ENCODE data around the gene SPATA9.

SPATA9 gene

GRCh38 chr5:95654196-95654595, 28.6 kb downstream of the SPATA9 start:
- no peak for ATAC-seq
- TF ChIP-seq ARNTL (CRISPR knock-in tag; IDR thresholded peaks at IDR 0.05; ENCODE audit: borderline replicate concordance, low read depth) (no peak), ZC3H10 (CRISPR knock-in tag; IDR thresholded peaks at IDR 0.05) (no peak), OSR1 (CRISPR knock-in tag; IDR thresholded peaks at IDR 0.05) (no peak), RARB (CRISPR knock-in tag; IDR thresholded peaks at IDR 0.05) (no peak), ZFP30 (CRISPR knock-in tag; IDR thresholded peaks at IDR 0.05) (no peak), ESRRG (CRISPR knock-in tag; IDR thresholded peaks at IDR 0.05) (no peak), ZFP3 (CRISPR knock-in tag; IDR thresholded peaks at IDR 0.05) (no peak)

GRCh38 chr5:95652849-95653248, 29.9 kb downstream of the SPATA9 start:
- no peak for TF ChIP-seq PATZ1 (CRISPR knock-in tag; IDR thresholded peaks at IDR 0.05; ENCODE audit: borderline replicate concordance)
- TF ChIP-seq ESRRG (CRISPR knock-in tag; IDR thresholded peaks at IDR 0.05): no peak
- TF ChIP-seq ISL1 (CRISPR knock-in tag; IDR thresholded peaks at IDR 0.05): no peak
- no peak for TF ChIP-seq ARNTL (CRISPR knock-in tag; IDR thresholded peaks at IDR 0.05; ENCODE audit: borderline replicate concordance, low read depth)
- no peak for TF ChIP-seq ZNF70 (CRISPR knock-in tag; IDR thresholded peaks at IDR 0.05)
- no peak for TF ChIP-seq SNAI2 (CRISPR knock-in tag; IDR thresholded peaks at IDR 0.05)
- TF ChIP-seq OSR1 (CRISPR knock-in tag; IDR thresholded peaks at IDR 0.05): no peak
- TF ChIP-seq TCF4 (CRISPR knock-in tag; IDR thresholded peaks at IDR 0.05; ENCODE audit: borderline replicate concordance): no peak
- no peak for TF ChIP-seq CSDC2 (CRISPR knock-in tag; IDR thresholded peaks at IDR 0.05)
- no peak for TF ChIP-seq CSRNP3 (CRISPR knock-in tag; IDR thresholded peaks at IDR 0.05)
- no peak for TF ChIP-seq ZNF565 (CRISPR knock-in tag; conservative IDR thresholded peaks at IDR 0.05; ENCODE audit: low read depth)
- no peak for TF ChIP-seq TSHZ2 (CRISPR knock-in tag; IDR thresholded peaks at IDR 0.05)
- no peak for TF ChIP-seq RARB (CRISPR knock-in tag; IDR thresholded peaks at IDR 0.05)
- no peak for TF ChIP-seq PPARA (CRISPR knock-in tag; IDR thresholded peaks at IDR 0.05; ENCODE audit: borderline replicate concordance)
- TF ChIP-seq ZNF8 (CRISPR knock-in tag; IDR thresholded peaks at IDR 0.05): no peak
- no peak for ATAC-seq

- ATAC-seq: no peak
- no peak for TF ChIP-seq PATZ1 (CRISPR knock-in tag; IDR thresholded peaks at IDR 0.05; ENCODE audit: borderline replicate concordance)
- no peak for TF ChIP-seq ZNF8 (CRISPR knock-in tag; IDR thresholded peaks at IDR 0.05)
Measured at GRCh38 chr5:95649842-95650620, 32.8 kb downstream of the SPATA9 start.

- ATAC-seq: no peak
- no peak for TF ChIP-seq RARB (CRISPR knock-in tag; IDR thresholded peaks at IDR 0.05)
- TF ChIP-seq TCF4 (CRISPR knock-in tag; IDR thresholded peaks at IDR 0.05; ENCODE audit: borderline replicate concordance): no peak
- TF ChIP-seq BACH2 (CRISPR knock-in tag; IDR thresholded peaks at IDR 0.05; ENCODE audit: borderline replicate concordance): no peak
- TF ChIP-seq OSR1 (CRISPR knock-in tag; IDR thresholded peaks at IDR 0.05): no peak
- TF ChIP-seq CSRNP3 (CRISPR knock-in tag; IDR thresholded peaks at IDR 0.05): no peak
- TF ChIP-seq TSHZ2 (CRISPR knock-in tag; IDR thresholded peaks at IDR 0.05): no peak
- TF ChIP-seq ZNF565 (CRISPR knock-in tag; conservative IDR thresholded peaks at IDR 0.05; ENCODE audit: low read depth): no peak
- TF ChIP-seq CREB5 (CRISPR knock-in tag; IDR thresholded peaks at IDR 0.05; ENCODE audit: low read depth): no peak
- no peak for TF ChIP-seq ZNF70 (CRISPR knock-in tag; IDR thresholded peaks at IDR 0.05)
- no peak for TF ChIP-seq ZC3H10 (CRISPR knock-in tag; IDR thresholded peaks at IDR 0.05)
- TF ChIP-seq GLIS3 (CRISPR knock-in tag; IDR thresholded peaks at IDR 0.05): no peak
- no peak for TF ChIP-seq ZFP3 (CRISPR knock-in tag; IDR thresholded peaks at IDR 0.05)
Measured at GRCh38 chr5:95649274-95649673, 33.5 kb downstream of the SPATA9 start.

All from SK-N-SH treated with all-trans-retinoic acid at 6 μM for 48 hours (cell line).